Measurements from ENCODE around the gene EFNA5.

The EFNA5 gene

DNA sequence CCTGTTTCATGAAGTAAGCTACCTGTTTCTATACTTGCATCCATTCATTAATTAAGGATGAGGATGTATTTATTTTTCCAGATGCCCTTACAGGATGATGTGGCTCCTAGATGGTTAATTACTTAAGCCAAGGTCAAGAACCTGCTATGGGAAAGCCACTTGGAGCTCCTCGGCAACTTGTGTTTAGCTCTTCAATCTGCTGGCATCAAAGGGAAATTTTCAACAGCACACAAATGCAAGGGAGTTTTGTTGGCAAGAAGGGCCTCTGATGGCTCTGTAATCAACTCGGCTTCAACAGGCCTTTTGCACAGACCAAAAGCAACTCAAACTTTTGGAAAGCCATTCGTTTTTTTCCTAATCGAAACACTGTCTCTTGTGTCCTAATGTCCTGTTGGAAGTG lies 125.3 kb downstream of the EFNA5 start:
- H3K4me1 ChIP-seq (ENCODE audit: control insufficient read depth, insufficient read depth, low read length, unreplicated experiment): peaks cover 29% of the 10 kb centered on the region
- no peak overlapping the region for H3K27ac ChIP-seq (ENCODE audit: low read depth, low read length)
- no peak overlapping the region for H2AFZ ChIP-seq (ENCODE audit: low read length, unreplicated experiment)
- peaks cover 19% of the 10 kb centered on the region for H3K79me2 ChIP-seq (ENCODE audit: control insufficient read depth, insufficient read depth, low read length, unreplicated experiment)
- H3K36me3 ChIP-seq (ENCODE audit: insufficient read depth, low read length): no peaks in the 10 kb centered on the region
- no peaks in the 10 kb centered on the region for H3K27me3 ChIP-seq (ENCODE audit: insufficient read depth, low read length)
- H3K4me3 ChIP-seq (ENCODE audit: low read depth, low read length): no peak overlapping the region

DNA sequence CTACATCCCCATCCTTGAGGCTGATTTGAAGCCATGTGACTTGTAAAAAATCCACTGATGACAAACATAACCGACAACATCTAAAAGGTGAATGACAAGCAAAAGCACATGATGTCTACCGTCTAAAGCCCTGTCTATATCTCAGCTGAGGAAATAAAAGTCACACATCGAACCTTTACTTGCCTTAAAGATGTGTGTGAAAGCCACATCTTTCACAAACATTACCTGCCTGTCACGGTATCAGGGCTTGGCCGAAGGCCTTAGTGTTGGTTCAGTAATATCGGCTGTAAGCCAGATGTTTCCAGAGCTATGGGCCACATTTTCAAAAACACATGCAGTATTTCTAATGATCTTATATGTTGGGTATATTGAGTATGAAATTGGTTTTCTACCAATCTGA lies 125.8 kb downstream of the EFNA5 start:
- no peaks in the 10 kb centered on the region for H3K36me3 ChIP-seq (ENCODE audit: insufficient read depth, low read length)
- H3K4me3 ChIP-seq (ENCODE audit: low read depth, low read length): no peak overlapping the region
- peaks cover 21% of the 10 kb centered on the region for H3K79me2 ChIP-seq (ENCODE audit: control insufficient read depth, insufficient read depth, low read length, unreplicated experiment)
- H3K27me3 ChIP-seq (ENCODE audit: insufficient read depth, low read length): no peaks in the 10 kb centered on the region
- no peak overlapping the region for H2AFZ ChIP-seq (ENCODE audit: low read length, unreplicated experiment)
- no peak overlapping the region for H3K27ac ChIP-seq (ENCODE audit: low read depth, low read length)
- H3K4me1 ChIP-seq (ENCODE audit: control insufficient read depth, insufficient read depth, low read length, unreplicated experiment): peaks cover 32% of the 10 kb centered on the region

DNA sequence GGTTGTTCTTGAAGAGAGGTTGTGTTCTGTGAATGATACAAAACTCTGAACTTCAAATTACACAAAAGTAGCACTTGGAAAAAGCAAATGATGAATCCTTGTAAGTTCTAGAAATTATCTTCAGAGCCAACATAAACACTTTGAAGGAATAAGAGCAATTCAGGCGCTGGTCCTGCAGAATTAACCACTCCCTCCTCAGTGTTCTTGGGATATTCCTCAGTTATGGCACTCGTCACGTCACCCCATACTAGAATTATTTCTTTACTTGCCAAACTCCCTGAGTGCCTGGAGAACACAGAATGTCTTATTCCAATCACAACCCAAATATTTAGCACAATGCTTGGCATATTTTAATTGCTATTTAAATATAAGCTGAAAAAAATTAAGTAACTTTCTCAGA lies 126.3 kb downstream of the EFNA5 start:
- Histone ChIP-seq H3K27ac (ENCODE audit: low read depth, low read length) (no peak overlapping the region), H3K79me2 (ENCODE audit: control insufficient read depth, insufficient read depth, low read length, unreplicated experiment) (peaks cover 21% of the 10 kb centered on the region), H2AFZ (ENCODE audit: low read length, unreplicated experiment) (no peak overlapping the region), H3K4me3 (ENCODE audit: low read depth, low read length) (no peak overlapping the region), H3K36me3 (ENCODE audit: insufficient read depth, low read length) (no peaks in the 10 kb centered on the region), H3K27me3 (ENCODE audit: insufficient read depth, low read length) (no peaks in the 10 kb centered on the region), H3K4me1 (ENCODE audit: control insufficient read depth, insufficient read depth, low read length, unreplicated experiment) (peaks cover 36% of the 10 kb centered on the region)

DNA sequence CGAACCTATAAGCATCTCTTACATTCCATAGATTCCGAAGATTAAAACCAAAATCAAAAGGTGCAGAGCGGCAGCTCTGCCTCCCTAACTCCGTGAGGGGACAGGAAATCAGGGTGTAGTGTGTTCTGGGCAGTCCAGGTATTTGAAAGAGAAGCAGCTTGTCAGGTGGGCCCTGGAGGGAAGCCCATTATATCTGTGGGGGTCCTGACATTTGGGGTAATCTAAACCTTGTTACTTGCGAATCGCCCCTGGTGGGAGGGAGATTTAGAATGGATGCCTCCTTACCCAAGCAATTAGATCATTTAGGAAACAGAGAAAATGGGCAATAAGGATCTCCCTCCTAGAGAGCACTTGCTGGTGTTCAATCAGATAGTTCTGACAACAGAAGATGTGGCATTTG lies 126.9 kb downstream of the EFNA5 start:
- no peak overlapping the region for H3K4me3 ChIP-seq (ENCODE audit: low read depth, low read length)
- H3K27me3 ChIP-seq (ENCODE audit: insufficient read depth, low read length): no peaks in the 10 kb centered on the region
- peaks cover 26% of the 10 kb centered on the region for H3K79me2 ChIP-seq (ENCODE audit: control insufficient read depth, insufficient read depth, low read length, unreplicated experiment)
- peaks cover 38% of the 10 kb centered on the region for H3K4me1 ChIP-seq (ENCODE audit: control insufficient read depth, insufficient read depth, low read length, unreplicated experiment)
- H2AFZ ChIP-seq (ENCODE audit: low read length, unreplicated experiment): no peak overlapping the region
- H3K27ac ChIP-seq (ENCODE audit: low read depth, low read length): peak overlapping the region; percentile 95
- H3K36me3 ChIP-seq (ENCODE audit: insufficient read depth, low read length): no peaks in the 10 kb centered on the region

DNA sequence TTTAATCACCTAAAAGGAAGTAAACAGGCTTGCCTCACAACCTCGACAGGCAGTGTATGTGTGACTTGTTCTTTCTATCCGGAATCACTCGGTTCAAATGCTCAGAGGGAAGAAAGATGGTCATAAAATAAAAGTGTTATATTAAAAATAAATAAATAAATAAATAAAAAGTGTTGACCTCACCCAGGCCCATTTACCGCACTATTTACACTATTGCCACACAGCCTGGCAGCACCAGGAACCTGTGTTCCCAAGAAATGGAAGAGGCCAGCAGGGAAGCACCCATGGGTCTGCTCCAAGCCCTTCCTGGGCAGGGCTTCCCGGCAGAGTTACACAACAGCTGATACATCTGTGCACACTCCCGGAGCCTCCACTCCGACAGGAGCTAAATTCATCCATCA lies 127.9 kb downstream of the EFNA5 start:
- no peaks in the 10 kb centered on the region for H3K27me3 ChIP-seq (ENCODE audit: insufficient read depth, low read length)
- peak overlapping the region; percentile 95 for H3K27ac ChIP-seq (ENCODE audit: low read depth, low read length)

DNA sequence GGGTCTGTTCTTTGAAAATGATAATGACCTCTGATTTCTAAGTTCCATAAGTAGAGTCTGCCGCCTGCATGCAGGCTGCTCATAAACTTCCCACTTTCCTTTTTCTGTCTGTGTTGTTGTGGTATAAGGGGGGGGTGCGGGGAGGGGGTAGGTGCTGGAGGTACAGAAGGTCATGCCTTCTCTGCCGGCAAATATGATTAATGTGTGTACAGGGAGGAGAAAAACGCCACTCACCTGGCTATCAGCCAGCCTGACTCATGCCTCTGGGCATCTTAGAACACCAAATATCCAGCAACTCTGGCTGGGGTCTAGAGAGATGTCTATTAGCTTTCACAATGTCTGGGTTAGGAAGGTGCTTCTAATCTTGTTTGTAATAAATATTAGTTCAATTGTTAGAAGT lies 128.3 kb downstream of the EFNA5 start:
- H3K36me3 ChIP-seq (ENCODE audit: insufficient read depth, low read length): no peaks in the 10 kb centered on the region
- H3K4me1 ChIP-seq (ENCODE audit: control insufficient read depth, insufficient read depth, low read length, unreplicated experiment): peaks cover 49% of the 10 kb centered on the region
- H3K27me3 ChIP-seq (ENCODE audit: insufficient read depth, low read length): no peaks in the 10 kb centered on the region
- peak overlapping the region; percentile 95 for H3K27ac ChIP-seq (ENCODE audit: low read depth, low read length)
- peaks cover 28% of the 10 kb centered on the region for H3K79me2 ChIP-seq (ENCODE audit: control insufficient read depth, insufficient read depth, low read length, unreplicated experiment)
- peak overlapping the region; percentile 58 for H3K4me3 ChIP-seq (ENCODE audit: low read depth, low read length)
- peak overlapping the region; percentile 45 for H2AFZ ChIP-seq (ENCODE audit: low read length, unreplicated experiment)

More for the DNA sequence above, 127.9 kb downstream of the EFNA5 start:
- H2AFZ ChIP-seq (ENCODE audit: low read length, unreplicated experiment): no peak overlapping the region
- H3K36me3 ChIP-seq (ENCODE audit: insufficient read depth, low read length): no peaks in the 10 kb centered on the region
- peaks cover 28% of the 10 kb centered on the region for H3K79me2 ChIP-seq (ENCODE audit: control insufficient read depth, insufficient read depth, low read length, unreplicated experiment)
- peak overlapping the region; percentile 58 for H3K4me3 ChIP-seq (ENCODE audit: low read depth, low read length)
- peaks cover 45% of the 10 kb centered on the region for H3K4me1 ChIP-seq (ENCODE audit: control insufficient read depth, insufficient read depth, low read length, unreplicated experiment)

DNA sequence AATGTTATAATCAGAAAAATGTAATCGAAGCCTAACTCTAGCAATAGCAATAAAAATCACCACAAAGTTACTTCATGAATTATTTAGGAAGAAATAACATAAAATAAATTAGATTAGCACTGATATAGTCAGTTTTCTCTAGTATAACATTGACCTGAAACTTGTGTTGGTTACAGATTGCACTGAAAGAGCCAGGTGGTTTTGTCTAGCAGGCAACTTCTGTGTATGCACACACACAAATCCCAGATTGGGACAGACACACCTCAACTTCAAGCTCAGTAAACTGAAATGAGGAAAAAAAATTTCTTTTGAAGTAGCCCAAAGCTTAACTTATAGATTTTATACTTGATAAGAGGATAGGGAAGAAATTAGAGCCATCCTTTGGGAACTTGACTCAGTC lies 129.3 kb downstream of the EFNA5 start:
- peaks cover 30% of the 10 kb centered on the region for H3K79me2 ChIP-seq (ENCODE audit: control insufficient read depth, insufficient read depth, low read length, unreplicated experiment)
- H2AFZ ChIP-seq (ENCODE audit: low read length, unreplicated experiment): no peak overlapping the region
- H3K4me1 ChIP-seq (ENCODE audit: control insufficient read depth, insufficient read depth, low read length, unreplicated experiment): peaks cover 50% of the 10 kb centered on the region
- peak overlapping the region; percentile 95 for H3K27ac ChIP-seq (ENCODE audit: low read depth, low read length)
- H3K27me3 ChIP-seq (ENCODE audit: insufficient read depth, low read length): no peaks in the 10 kb centered on the region
- H3K36me3 ChIP-seq (ENCODE audit: insufficient read depth, low read length): no peaks in the 10 kb centered on the region
- H3K4me3 ChIP-seq (ENCODE audit: low read depth, low read length): no peak overlapping the region

DNA sequence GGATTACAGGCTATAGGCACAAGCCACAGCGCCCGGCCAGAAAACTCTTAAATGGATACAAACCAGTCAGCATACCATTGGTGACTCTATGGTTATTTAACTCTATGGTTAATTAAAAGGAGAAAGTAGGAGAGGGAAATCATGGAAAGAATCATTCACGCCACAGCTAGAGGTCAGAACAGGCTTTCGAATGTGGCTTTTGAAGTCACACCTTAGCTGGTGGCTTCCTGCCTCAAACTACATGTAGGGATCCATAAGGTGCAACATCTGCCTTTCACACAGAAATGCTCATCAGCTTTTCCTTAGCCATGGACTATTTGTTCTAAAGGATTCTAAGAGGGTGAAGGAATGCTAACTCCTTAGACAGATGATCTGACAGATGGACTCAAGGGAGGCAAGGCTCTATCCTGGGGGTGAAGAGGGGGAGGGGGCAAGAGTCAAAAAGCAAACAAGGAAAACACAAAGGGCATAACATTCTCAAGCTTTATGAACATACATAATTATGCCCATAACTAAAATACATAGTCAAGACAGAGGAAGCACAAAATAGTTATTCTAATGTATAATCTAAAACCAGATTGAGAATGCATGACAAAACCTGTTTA lies 130.9 kb downstream of the EFNA5 start:
- no peak overlapping the region for H3K27ac ChIP-seq (ENCODE audit: low read depth, low read length)
- no peaks in the 10 kb centered on the region for H3K36me3 ChIP-seq (ENCODE audit: insufficient read depth, low read length)
- H3K4me3 ChIP-seq (ENCODE audit: low read depth, low read length): no peak overlapping the region
- no peak overlapping the region for H2AFZ ChIP-seq (ENCODE audit: low read length, unreplicated experiment)
- no peaks in the 10 kb centered on the region for H3K27me3 ChIP-seq (ENCODE audit: insufficient read depth, low read length)
- H3K4me1 ChIP-seq (ENCODE audit: control insufficient read depth, insufficient read depth, low read length, unreplicated experiment): peaks cover 50% of the 10 kb centered on the region
- peaks cover 34% of the 10 kb centered on the region for H3K79me2 ChIP-seq (ENCODE audit: control insufficient read depth, insufficient read depth, low read length, unreplicated experiment)

DNA sequence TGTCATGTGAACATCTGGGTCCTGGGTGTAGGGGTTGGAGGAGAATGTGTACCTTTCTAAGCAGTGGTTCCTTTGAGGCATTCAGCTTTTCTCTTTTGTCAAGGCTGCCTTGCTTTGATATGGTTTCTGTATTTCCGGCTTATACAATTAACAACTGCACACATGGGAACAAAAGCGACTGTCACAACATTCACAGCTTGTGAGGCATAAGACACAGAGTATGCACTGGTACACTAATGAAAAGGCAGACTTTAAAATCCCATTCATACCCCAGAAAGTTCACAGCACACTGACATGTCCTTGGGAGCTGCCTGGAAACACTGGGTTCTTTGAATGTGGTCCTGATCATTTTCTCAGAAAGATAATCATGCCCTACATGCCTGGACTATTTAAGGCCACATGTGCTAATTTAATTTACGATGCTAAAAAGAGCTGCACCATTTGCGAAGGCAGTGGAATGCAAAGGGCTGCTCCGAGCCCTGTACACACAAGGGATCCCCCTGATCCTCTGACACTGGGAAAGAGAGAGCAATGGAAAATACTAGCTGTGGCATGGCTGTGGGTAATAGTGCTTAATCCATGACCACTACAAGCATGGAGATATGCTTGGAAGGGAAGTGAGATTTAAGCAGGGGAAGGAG lies 131.8 kb downstream of the EFNA5 start:
- Histone ChIP-seq H3K36me3 (ENCODE audit: insufficient read depth, low read length) (no peaks in the 10 kb centered on the region), H3K27ac (ENCODE audit: low read depth, low read length) (no peak overlapping the region), H3K4me3 (ENCODE audit: low read depth, low read length) (no peak overlapping the region), H3K4me1 (ENCODE audit: control insufficient read depth, insufficient read depth, low read length, unreplicated experiment) (peaks cover 45% of the 10 kb centered on the region), H2AFZ (ENCODE audit: low read length, unreplicated experiment) (no peak overlapping the region), H3K27me3 (ENCODE audit: insufficient read depth, low read length) (no peaks in the 10 kb centered on the region), H3K79me2 (ENCODE audit: control insufficient read depth, insufficient read depth, low read length, unreplicated experiment) (peaks cover 30% of the 10 kb centered on the region)

DNA sequence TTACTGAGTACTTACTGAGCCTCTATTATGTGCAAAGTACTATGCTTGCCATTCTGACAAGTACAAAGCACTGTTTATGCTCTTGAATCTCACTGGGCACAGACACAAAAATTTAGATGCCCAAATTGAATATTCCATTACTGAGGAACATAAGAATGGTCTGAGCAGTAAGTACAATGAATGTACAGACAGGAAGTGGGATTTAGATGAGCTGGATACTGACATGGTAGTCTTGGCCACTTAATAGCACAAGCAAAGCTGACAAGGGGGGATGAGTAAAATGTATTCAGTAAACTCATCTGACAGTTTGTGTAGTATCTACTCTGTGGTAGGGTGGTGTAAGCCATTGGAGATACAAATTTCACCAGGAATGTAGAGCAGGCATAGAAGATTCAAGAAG lies 132.4 kb downstream of the EFNA5 start:
- Histone ChIP-seq H3K4me3 (ENCODE audit: low read depth, low read length) (no peak overlapping the region), H3K27me3 (ENCODE audit: insufficient read depth, low read length) (no peaks in the 10 kb centered on the region), H3K4me1 (ENCODE audit: control insufficient read depth, insufficient read depth, low read length, unreplicated experiment) (peaks cover 40% of the 10 kb centered on the region), H3K36me3 (ENCODE audit: insufficient read depth, low read length) (no peaks in the 10 kb centered on the region), H3K27ac (ENCODE audit: low read depth, low read length) (no peak overlapping the region; the same call in 1 of the 2 replicates), H3K79me2 (ENCODE audit: control insufficient read depth, insufficient read depth, low read length, unreplicated experiment) (peaks cover 33% of the 10 kb centered on the region), H2AFZ (ENCODE audit: low read length, unreplicated experiment) (no peak overlapping the region)

DNA sequence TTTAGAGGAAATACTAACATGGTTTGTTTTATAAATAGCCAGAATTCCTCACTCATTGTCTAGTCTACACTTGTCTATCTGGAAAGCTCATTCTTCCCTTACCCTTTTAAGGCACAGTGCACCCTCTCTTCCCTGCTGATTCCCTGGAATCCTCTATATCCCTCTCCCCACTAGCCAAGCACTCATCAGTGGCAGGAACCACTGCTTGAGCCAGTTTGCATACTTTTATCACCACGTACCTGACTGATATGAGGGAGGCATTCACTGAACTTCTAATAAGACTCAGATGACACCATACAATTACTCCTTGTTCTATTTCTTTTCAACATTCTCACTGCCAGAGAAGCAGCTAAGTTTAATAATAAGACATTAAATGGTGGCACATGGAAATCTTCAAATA lies 134.9 kb downstream of the EFNA5 start:
- Histone ChIP-seq H2AFZ (ENCODE audit: low read length, unreplicated experiment) (no peak overlapping the region), H3K27me3 (ENCODE audit: insufficient read depth, low read length) (no peaks in the 10 kb centered on the region), H3K36me3 (ENCODE audit: insufficient read depth, low read length) (no peaks in the 10 kb centered on the region), H3K4me3 (ENCODE audit: low read depth, low read length) (no peak overlapping the region), H3K27ac (ENCODE audit: low read depth, low read length) (no peak overlapping the region), H3K79me2 (ENCODE audit: control insufficient read depth, insufficient read depth, low read length, unreplicated experiment) (peaks cover 49% of the 10 kb centered on the region), H3K4me1 (ENCODE audit: control insufficient read depth, insufficient read depth, low read length, unreplicated experiment) (peaks cover 25% of the 10 kb centered on the region)

All from ACC112 (cell line).